Coronary artery (tissue), 2 donors: ENCODE results near the gene GTPBP4.

Source experiments
- DNase-seq: peaks from one replicate; pipeline ENCODE4 v3.0.0-alpha.2; 2017; ENCODE audit warnings: low spot score
- H3K27ac ChIP-seq, 2 donors: fragments of 200-600 bp; sonication (generic); one replicate each; pipeline ENCODE4 v1.5.1; 2016 to 2019
- H3K4me3 ChIP-seq: fragments of 200-600 bp; sonication (generic); 2 replicates; pipeline ENCODE4 v1.5.1; 2016; ENCODE audit warnings: mild to moderate bottlenecking, moderate library complexity
- TF ChIP-seq, protein P1 (sequence below): fragments of 200-600 bp; sonication (generic); IDR thresholded peaks from one replicate; pipeline ENCODE4 v1.5.1; 2019; ENCODE audit warnings: antibody characterized with exemption

The GTPBP4 gene

DNA sequence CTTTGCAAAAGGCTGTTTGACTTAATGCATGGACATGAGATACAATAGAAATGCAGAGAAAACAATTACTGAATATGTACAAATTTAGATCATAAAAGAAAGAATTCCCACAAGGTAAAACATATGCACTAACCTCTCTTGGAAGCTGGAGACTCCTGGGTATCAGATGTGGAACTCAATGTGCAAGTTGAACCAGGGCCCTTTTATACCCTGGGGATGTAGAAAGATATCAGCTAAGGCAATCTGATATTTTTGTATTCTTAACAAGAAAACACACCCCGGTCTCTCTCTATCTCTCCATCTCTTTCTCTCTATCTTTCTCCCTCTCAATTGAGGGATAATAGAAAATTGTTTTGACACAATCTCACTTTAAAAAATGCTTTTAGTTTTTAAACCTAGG is 37.4 kb downstream of the GTPBP4 start, which contains the start of gene IDI2:
Gene IDI2 (minus strand): TSS at position 177 of the 400 bp plus-strand sequence. CDS start 1,136 bp downstream, outside the sequence.
- TF ChIP-seq, protein P1, sequence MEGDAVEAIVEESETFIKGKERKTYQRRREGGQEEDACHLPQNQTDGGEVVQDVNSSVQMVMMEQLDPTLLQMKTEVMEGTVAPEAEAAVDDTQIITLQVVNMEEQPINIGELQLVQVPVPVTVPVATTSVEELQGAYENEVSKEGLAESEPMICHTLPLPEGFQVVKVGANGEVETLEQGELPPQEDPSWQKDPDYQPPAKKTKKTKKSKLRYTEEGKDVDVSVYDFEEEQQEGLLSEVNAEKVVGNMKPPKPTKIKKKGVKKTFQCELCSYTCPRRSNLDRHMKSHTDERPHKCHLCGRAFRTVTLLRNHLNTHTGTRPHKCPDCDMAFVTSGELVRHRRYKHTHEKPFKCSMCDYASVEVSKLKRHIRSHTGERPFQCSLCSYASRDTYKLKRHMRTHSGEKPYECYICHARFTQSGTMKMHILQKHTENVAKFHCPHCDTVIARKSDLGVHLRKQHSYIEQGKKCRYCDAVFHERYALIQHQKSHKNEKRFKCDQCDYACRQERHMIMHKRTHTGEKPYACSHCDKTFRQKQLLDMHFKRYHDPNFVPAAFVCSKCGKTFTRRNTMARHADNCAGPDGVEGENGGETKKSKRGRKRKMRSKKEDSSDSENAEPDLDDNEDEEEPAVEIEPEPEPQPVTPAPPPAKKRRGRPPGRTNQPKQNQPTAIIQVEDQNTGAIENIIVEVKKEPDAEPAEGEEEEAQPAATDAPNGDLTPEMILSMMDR: no peak
- Histone ChIP-seq H3K27ac (no peak within 1 kb of the TSS), H3K4me3 (no peak within 1 kb of the TSS)
- no peak for DNase-seq

DNA sequence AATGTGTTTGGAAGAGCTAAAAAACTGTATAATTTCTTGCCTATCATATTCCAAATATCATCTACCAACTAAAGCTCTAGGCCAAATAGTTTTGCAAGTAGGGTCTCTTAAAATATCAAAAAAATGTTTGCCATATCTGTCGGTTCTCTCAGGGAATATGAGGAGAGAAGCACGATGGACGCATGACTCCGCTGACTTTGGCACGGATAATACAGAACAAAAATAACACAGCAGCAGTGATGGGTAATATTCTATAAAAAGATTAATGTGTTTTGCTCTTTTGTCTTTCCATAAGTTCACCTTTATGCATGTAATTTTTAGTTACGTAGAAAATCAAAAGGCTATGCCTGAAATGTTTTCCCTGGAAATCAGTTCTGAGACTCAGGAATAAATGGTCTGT is 38.3 kb downstream of the GTPBP4 start:
- no peak overlapping the region for H3K4me3 ChIP-seq
- no peak overlapping the region for H3K27ac ChIP-seq
- DNase-seq: no peak
- TF ChIP-seq, protein P1: no peak

DNA sequence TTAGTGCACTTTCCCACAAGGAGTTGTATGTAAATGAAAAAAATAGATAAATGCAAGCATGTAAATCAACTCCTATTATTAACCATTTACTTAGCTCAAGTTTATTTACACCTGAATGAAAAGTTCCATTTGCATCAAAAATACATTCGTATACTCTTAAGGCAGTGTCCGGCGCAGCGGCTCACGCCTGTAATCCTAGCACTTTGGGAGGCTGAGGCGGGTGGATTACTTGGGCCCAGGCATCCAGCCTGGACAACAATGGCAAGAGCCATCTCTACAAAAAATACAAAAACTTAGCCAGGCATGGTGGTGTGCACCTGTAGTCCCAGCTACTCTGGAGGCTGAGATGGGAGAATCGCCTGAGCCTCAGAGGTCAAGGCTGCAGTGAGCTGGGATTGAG is 41.6 kb downstream of the GTPBP4 start:
- Histone ChIP-seq H3K27ac (no peak overlapping the region), H3K4me3 (no peak overlapping the region)
- DNase-seq: no peak
- TF ChIP-seq, protein P1: no peak

DNA sequence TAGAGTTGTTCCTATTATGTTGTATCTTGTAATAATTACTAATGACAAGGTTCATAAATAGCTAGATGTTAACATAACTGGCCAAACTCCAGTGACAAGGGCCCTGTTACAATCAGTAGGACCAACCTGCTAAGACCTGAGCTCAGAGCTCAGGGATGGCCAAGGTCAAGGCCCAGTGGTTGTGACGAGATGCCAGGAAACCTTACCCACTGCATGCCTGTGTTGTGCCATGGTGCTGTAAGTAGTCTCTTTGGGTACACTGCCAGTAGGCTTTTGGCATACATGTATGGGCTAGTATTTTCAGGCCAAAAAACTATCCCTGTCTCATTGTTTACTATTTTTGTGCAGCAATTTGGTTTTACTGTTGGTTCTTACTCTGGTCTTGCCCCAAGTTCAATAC is 45.4 kb downstream of the GTPBP4 start:
- TF ChIP-seq, protein P1: no peak
- no peak for DNase-seq
- Histone ChIP-seq H3K4me3 (no peak overlapping the region), H3K27ac (no peak overlapping the region)

DNA sequence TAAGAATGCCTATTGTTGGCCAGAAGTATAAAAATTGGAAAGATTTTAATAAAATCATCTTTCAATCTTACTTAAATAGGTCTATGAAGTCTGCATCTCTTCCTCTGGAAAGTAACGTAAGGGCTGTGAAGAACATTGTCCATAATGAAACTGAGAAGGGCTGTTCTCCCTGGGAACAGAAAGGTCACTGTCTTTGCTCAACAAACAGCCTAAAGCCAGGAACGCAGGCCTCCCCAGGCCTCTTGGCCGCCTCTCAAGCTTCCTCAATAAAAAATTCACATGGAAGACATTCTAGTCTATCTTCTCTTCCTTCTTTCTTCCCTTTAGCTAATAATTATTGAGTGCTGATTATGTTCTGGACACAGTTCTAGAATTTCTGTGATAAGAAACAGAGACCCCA is 46.5 kb downstream of the GTPBP4 start:
- no peak overlapping the region for H3K4me3 ChIP-seq
- DNase-seq: no peak
- TF ChIP-seq, protein P1: no peak
- H3K27ac ChIP-seq: no peak overlapping the region

DNA sequence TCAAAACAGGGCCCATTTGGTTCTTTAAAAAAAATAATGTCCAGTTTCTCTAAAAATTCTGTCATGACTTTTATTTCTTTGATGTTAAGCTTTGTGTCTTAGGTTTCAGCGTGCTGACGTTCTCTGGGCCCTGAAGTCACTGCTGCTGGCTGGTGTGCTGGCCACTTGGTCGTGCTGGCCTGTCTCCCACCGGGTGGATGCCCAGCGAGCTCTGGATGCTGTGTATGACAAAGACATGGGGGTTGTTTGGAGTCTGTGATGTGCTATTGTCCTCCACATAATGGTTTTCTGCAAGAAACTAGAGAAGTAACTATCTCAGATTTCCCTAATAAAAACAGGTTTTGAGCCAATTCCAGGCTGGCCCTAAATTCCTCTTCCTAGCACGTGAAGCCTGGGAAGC is 47.0 kb downstream of the GTPBP4 start:
- H3K4me3 ChIP-seq: no peak overlapping the region
- H3K27ac ChIP-seq: no peak overlapping the region
- DNase-seq: no peak
- TF ChIP-seq, protein P1: no peak

DNA sequence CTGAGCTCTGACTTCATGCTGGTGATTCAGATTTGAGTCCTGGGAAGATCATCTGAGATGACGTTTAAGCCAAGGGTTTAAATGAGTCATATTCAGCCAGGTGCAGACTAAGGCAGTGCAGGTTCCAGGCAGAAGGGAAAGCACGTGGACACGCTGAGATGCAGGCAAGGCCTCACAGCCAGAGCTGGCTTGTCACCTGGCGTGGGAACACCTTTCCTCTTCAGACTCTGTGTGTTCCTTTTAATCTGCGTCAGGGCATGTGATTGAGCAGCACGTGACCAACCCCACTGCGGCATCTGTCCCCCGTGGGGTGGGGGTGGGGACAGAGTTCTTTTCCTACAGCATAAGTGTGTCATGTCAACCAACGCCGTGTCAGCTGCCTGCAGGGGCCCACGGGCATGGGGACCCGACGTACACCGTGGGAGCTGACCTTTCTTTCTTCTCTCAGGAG is 48.1 kb downstream of the GTPBP4 start:
- TF ChIP-seq, protein P1: no peak
- no peak overlapping the region for H3K27ac ChIP-seq
- H3K4me3 ChIP-seq: no peak overlapping the region
- no peak for DNase-seq
